IMR-90 (cell line): Measurements from ENCODE around the gene CATSPER3. TPM values are rescaled to one million over a fixed set of nuclear protein-coding genes. Genes with fewer than 3 reads are reported as not detected.

Source experiments
- ATAC-seq: fragments of 200-7000 bp; cut with Tn5 transposase; 2 replicates; pipeline ENCODE4 v1.9.1; 2020; ENCODE audit warnings: low read depth, mild to moderate bottlenecking, moderate library complexity
- BruUV-seq: library from RNA; stranded (reverse); fragments of 400-500 nt; replicated peaks from 2 replicates; lab custom pipeline; 2021; lab: Mats Ljungman, UMichigan
- CTCF ChIA-PET: fragments of 300-600 bp; formaldehyde crosslinking; extraction: SDS; loops from one replicate; lab custom pipeline; 2021; ENCODE audit warnings: antibody characterized with exemption; lab: Yijun Ruan, JAX
- POLR2A ChIA-PET: fragments of 300-600 bp; sonication (Branson Sonifier 250); formaldehyde crosslinking; loops from one replicate; lab custom pipeline; 2022; ENCODE audit warnings: antibody characterized with exemption; ENCODE audit not compliant: unreplicated experiment; lab: Charles Lee
- DNase-seq: peaks from one replicate; pipeline ENCODE4 v3.0.0; 2013
- H2AFZ ChIP-seq: replicated peaks from 2 replicates; pipeline ENCODE3; 2013; ENCODE audit warnings: low read length, mild to moderate bottlenecking; ENCODE audit not compliant: poor library complexity
- H2AK5ac ChIP-seq: 2 replicates; pipeline ENCODE4 v1.6.1; 2013; ENCODE audit warnings: low read depth, low read length, inconsistent platforms
- H2AK9ac ChIP-seq: replicated peaks from 2 replicates; pipeline ENCODE3; 2013; ENCODE audit warnings: mild to moderate bottlenecking, low read depth, low read length, moderate library complexity; ENCODE audit not compliant: poor library complexity
- H2BK120ac ChIP-seq: 2 replicates; pipeline ENCODE4 v1.6.1; 2013; ENCODE audit warnings: low read depth, low read length, inconsistent platforms
- H2BK15ac ChIP-seq: 3 replicates; pipeline ENCODE4 v1.6.1; 2013; ENCODE audit warnings: low read depth, low read length, inconsistent platforms
- H2BK20ac ChIP-seq: 2 replicates; pipeline ENCODE4 v1.6.1; 2013; ENCODE audit warnings: low read depth, mild to moderate bottlenecking, inconsistent platforms, low read length, moderate library complexity
- H2BK5ac ChIP-seq: 2 replicates; pipeline ENCODE4 v1.6.1; 2013; ENCODE audit warnings: mild to moderate bottlenecking, low read depth, low read length, inconsistent platforms; ENCODE audit not compliant: poor library complexity, severe bottlenecking
- H3K14ac ChIP-seq: replicated peaks from 2 replicates; pipeline ENCODE4 v1.6.1; 2013; ENCODE audit warnings: low read depth, low read length, inconsistent platforms
- H3K18ac ChIP-seq: 2 replicates; pipeline ENCODE4 v1.6.1; 2013; ENCODE audit warnings: low read depth, low read length, control low read depth
- H3K23ac ChIP-seq: 2 replicates; pipeline ENCODE4 v1.6.1; 2013; ENCODE audit warnings: low read depth, low read length, inconsistent platforms
- H3K27ac ChIP-seq: 2 replicates; pipeline ENCODE4 v1.5.1; 2013; ENCODE audit warnings: mild to moderate bottlenecking, control low read depth, low read length; ENCODE audit not compliant: insufficient read depth
- H3K27me3 ChIP-seq: 2 replicates; pipeline ENCODE4 v1.6.1; 2013; ENCODE audit warnings: low read length; ENCODE audit not compliant: control insufficient read depth, insufficient read depth
- H3K36me3 ChIP-seq: 2 replicates; pipeline ENCODE4 v1.6.1; 2013; ENCODE audit warnings: low read length, mixed read lengths; ENCODE audit not compliant: control insufficient read depth, insufficient read depth
- H3K4ac ChIP-seq: 2 replicates; pipeline ENCODE4 v1.6.1; 2013; ENCODE audit warnings: low read depth, low read length, inconsistent platforms
- H3K4me1 ChIP-seq: 2 replicates; pipeline ENCODE4 v1.6.1; 2013; ENCODE audit warnings: low read length, mixed read lengths; ENCODE audit not compliant: control insufficient read depth, insufficient read depth
- H3K4me2 ChIP-seq: 2 replicates; pipeline ENCODE4 v1.6.1; 2013; ENCODE audit warnings: low read depth, mild to moderate bottlenecking, control low read depth, low read length, moderate library complexity
- H3K4me3 ChIP-seq: 2 replicates; pipeline ENCODE4 v1.5.1; 2013; ENCODE audit warnings: low read depth, mild to moderate bottlenecking, control low read depth, low read length, moderate library complexity; ENCODE audit not compliant: insufficient read depth
- H3K56ac ChIP-seq: 2 replicates; pipeline ENCODE4 v1.6.1; 2013; ENCODE audit warnings: low read length, inconsistent platforms; ENCODE audit not compliant: insufficient read depth; ENCODE audit errors: extremely low read depth
- H3K79me1 ChIP-seq, 2 experiments: 2 replicates each; pipeline ENCODE4 v1.6.1; 2013; ENCODE audit warnings: low read length in 2 of 2, inconsistent platforms in 1 of 2, low read depth in 1 of 2
- H3K9ac ChIP-seq: 2 replicates; pipeline ENCODE4 v1.6.1; 2013; ENCODE audit warnings: low read depth, low read length, control low read depth
- H3K9me1 ChIP-seq: 2 replicates; pipeline ENCODE4 v1.6.1; 2013; ENCODE audit warnings: low read length, inconsistent platforms; ENCODE audit not compliant: insufficient read depth
- H3K9me3 ChIP-seq: 2 replicates; pipeline ENCODE4 v1.6.1; 2013; ENCODE audit warnings: low read length; ENCODE audit not compliant: control insufficient read depth, insufficient read depth
- H4K20me1 ChIP-seq: 2 replicates; pipeline ENCODE4 v1.6.1; 2013; ENCODE audit warnings: low read length, inconsistent platforms; ENCODE audit not compliant: insufficient read depth
- H4K5ac ChIP-seq: 2 replicates; pipeline ENCODE4 v1.6.1; 2013; ENCODE audit warnings: mild to moderate bottlenecking, low read depth, low read length, control low read depth
- H4K8ac ChIP-seq, 2 experiments: 2 replicates each; pipeline ENCODE4 v1.6.1; 2013; ENCODE audit warnings: low read depth in 2 of 2, low read length in 2 of 2, control low read depth in 1 of 2, inconsistent platforms in 1 of 2
- H4K91ac ChIP-seq: 2 replicates; pipeline ENCODE4 v1.6.1; 2013; ENCODE audit warnings: low read depth, low read length, inconsistent platforms; ENCODE audit not compliant: insufficient read depth
- BHLHE40 ChIP-seq: fragments of 150-350 bp; IDR thresholded peaks from 2 replicates; pipeline ENCODE4 v1.6.1; 2016; ENCODE audit warnings: mild to moderate bottlenecking, low read depth, low read length
- CHD1 ChIP-seq: IDR thresholded peaks from 2 replicates; pipeline ENCODE4 v1.6.1; 2012; ENCODE audit warnings: low read depth, low read length, improper control_type of control experiment
- MAZ ChIP-seq: IDR thresholded peaks from 2 replicates; pipeline ENCODE4 v1.6.1; 2012; ENCODE audit warnings: low read depth, mild to moderate bottlenecking, low read length, improper control_type of control experiment, moderate library complexity, borderline replicate concordance
- POLR2A ChIP-seq: IDR thresholded peaks from 2 replicates; pipeline ENCODE4 v1.6.1; 2012; ENCODE audit warnings: mild to moderate bottlenecking, low read depth, low read length
- RCOR1 ChIP-seq: IDR thresholded peaks from 2 replicates; pipeline ENCODE4 v1.6.1; 2012; ENCODE audit warnings: mild to moderate bottlenecking, low read length, improper control_type of control experiment; ENCODE audit not compliant: insufficient replicate concordance
- WGBS, 2 experiments: methylation state at CpG; one replicate each; pipeline versions ENCODE4 v1.1.5 to v1.1.7; 2013; ENCODE audit warnings: missing lambda C conversion rate in 2 of 2; ENCODE audit not compliant: insufficient read length in 1 of 2; ENCODE audit errors: extremely low coverage in 2 of 2; 5-methylcytosine and 5-hydroxymethylcytosine counted together
- dilution Hi-C: fragments of 300-500 bp; cut with HindIII; formaldehyde crosslinking; loops from one replicate; pipeline ENCODE4 v1.14.3; 2018; ENCODE audit warnings: low sequenced_read_pairs; ENCODE audit not compliant: unreplicated experiment
- in situ Hi-C: fragments of 300-500 bp; cut with MboI; formaldehyde crosslinking; loops from 3 replicates; pipeline ENCODE4 v1.14.3; 2019; ENCODE audit warnings: low sequenced_read_pairs, inconsistent platforms, mixed read lengths
- intact Hi-C: fragments of 100-400 bp; cut with micrococcal nuclease; formaldehyde crosslinking; loops from 2 replicates; pipeline ENCODE4 v1.10.0; 2022
- polyA plus RNA-seq, 3 experiments: library from polyadenylated mRNA; depleted of rRNA; stranded (reverse); fragments of >200 nt; gene quantifications; 2 replicates each; pipeline ENCODE4 v1.2.3, GENCODE V29; 2012; ENCODE audit warnings: low replicate concordance in 1 of 3
- total RNA-seq: library from RNA; depleted of rRNA; stranded (reverse); fragments of >200 nt; gene quantifications from 2 replicates; pipeline ENCODE4 v1.2.3, GENCODE V29; 2012

Gene CATSPER3
- total and polyA plus RNA-seq, 2 of the 4 experiments (the other 2 are of a cell fraction), result under 0.01 to 0.12 TPM

DNA sequence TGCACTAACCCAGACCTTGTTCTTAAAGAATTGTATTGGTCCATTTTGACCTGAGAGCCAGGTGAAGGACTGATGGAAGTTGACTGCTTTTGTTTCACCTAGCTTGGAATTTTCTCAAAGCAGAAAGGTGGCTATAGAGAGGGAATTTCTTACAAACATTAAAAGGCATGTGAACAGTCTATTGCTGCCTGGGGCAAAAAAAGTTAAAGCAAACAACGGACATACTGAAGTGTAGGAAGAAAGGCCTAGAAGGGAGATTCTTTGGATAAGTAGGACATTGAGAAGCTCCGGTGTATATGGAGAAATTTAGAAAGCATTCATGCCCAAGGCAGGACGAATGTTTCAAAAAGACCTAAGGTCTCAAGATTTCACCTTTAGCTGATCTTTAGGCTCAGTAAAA lies 11.7 kb downstream of the CATSPER3 start:
- H3K4me3 ChIP-seq, result no peak overlapping the region
- no peak overlapping the region for H2BK15ac ChIP-seq
- no peak overlapping the region for H3K9ac ChIP-seq
- H4K20me1 ChIP-seq, result no peaks in the 10 kb centered on the region; the same call in 1 of the 2 replicates
- H3K4me2 ChIP-seq, result no peak overlapping the region
- no peak overlapping the region for H4K5ac ChIP-seq
- no peaks in the 10 kb centered on the region for H3K4me1 ChIP-seq
- peaks cover 10% of the 10 kb centered on the region for H3K9me3 ChIP-seq
- no peaks in the 10 kb centered on the region for H3K27me3 ChIP-seq
- TF ChIP-seq BHLHE40 (no peak), CHD1 (no peak), MAZ (no peak), RCOR1 (no peak), POLR2A (no peak)
- no peak overlapping the region for H2BK5ac ChIP-seq
- no peak for DNase-seq
- BruUV-seq, result no TSS peak
- no peak overlapping the region for H3K4ac ChIP-seq
- H2AFZ ChIP-seq, result no peak overlapping the region
- H2BK120ac ChIP-seq, result no peak overlapping the region
- H4K91ac ChIP-seq, result no peak overlapping the region
- H3K9me1 ChIP-seq, result peaks cover 4% of the 10 kb centered on the region
- H3K23ac ChIP-seq, result no peak overlapping the region; the same call in 1 of the 2 replicates
- in situ Hi-C loops, result no loop called here
- no peak overlapping the region for H3K56ac ChIP-seq
- no peak overlapping the region for H3K18ac ChIP-seq
- POLR2A ChIA-PET, result no interaction called here
- intact Hi-C loops, result no loop called here
- H3K14ac ChIP-seq, result no peak overlapping the region
- no peak overlapping the region for H3K27ac ChIP-seq
- no peaks in the 10 kb centered on the region for H3K36me3 ChIP-seq
- H2BK20ac ChIP-seq, result no peak overlapping the region
- 75% methylated on average over 1 of the region's 3 CpGs; no CpG with 5 or more reads in 1 of the 2 experiments for WGBS, 2 experiments
- CTCF ChIA-PET, result no interaction called here
- ATAC-seq, result no peak
- dilution Hi-C loops, result no loop called here
- no peaks in the 10 kb centered on the region for H3K79me1 ChIP-seq
- no peak overlapping the region for H2AK9ac ChIP-seq
- H4K8ac ChIP-seq, result no peak overlapping the region
- H2AK5ac ChIP-seq, result no peak overlapping the region
